HG03571 (cell line): ENCODE measurements around the gene COPB2.

Source experiments
- ATAC-seq: cut with Tn5 transposase; IDR thresholded peaks from one replicate; pipeline ENCODE4 v1.9.1; 2021; ENCODE audit not compliant: unreplicated experiment

The COPB2 gene

GRCh38 chr3:139309880-139310279 is 79.6 kb downstream of the COPB2 start:
- no peak for ATAC-seq

GRCh38 chr3:139309061-139309591 is 80.3 kb downstream of the COPB2 start:
- ATAC-seq = no peak

GRCh38 chr3:139308560-139308959 is 80.9 kb downstream of the COPB2 start:
- no peak for ATAC-seq

- no peak for ATAC-seq
These were observed 81.6 kb downstream of the COPB2 start for GRCh38 chr3:139307601-139308555.
